A673 (cell line): ENCODE measurements around the gene AGBL4. TPM values are rescaled to one million over a fixed set of nuclear protein-coding genes. Genes with fewer than 3 reads are reported as not detected.

Experiments
- BruUV-seq: library from RNA; stranded (reverse); fragments of 400-500 nt; replicated peaks from 2 replicates; lab custom pipeline; 2021; lab: Mats Ljungman, UMichigan
- CTCF ChIA-PET: fragments of 300-600 bp; sonication (Branson Sonifier 250); formaldehyde crosslinking; loops from one replicate; lab custom pipeline; 2022; ENCODE audit warnings: antibody characterized with exemption; lab: Charles Lee
- POLR2A ChIA-PET: fragments of 300-600 bp; sonication (Branson Sonifier 250); formaldehyde crosslinking; loops from one replicate; lab custom pipeline; 2022; ENCODE audit warnings: antibody characterized with exemption; ENCODE audit not compliant: low non-redundant PET; lab: Charles Lee
- DNase-seq: peaks from one replicate; pipeline ENCODE4 v3.0.0-alpha.2; 2015; ENCODE audit warnings: low spot score
- H3K27ac ChIP-seq: fragments of 200-600 bp; sonication (generic); 2 replicates; pipeline ENCODE4 v1.5.1; 2016; ENCODE audit warnings: mixed run types, low read depth, mild to moderate bottlenecking, mixed read lengths, antibody characterized with exemption, low read length; ENCODE audit not compliant: poor library complexity, severe bottlenecking
- H3K27me3 ChIP-seq: fragments of 200-600 bp; sonication (generic); replicated peaks from 2 replicates; pipeline ENCODE4 v1.6.1; 2017; ENCODE audit warnings: mixed run types, low read depth, mild to moderate bottlenecking, mixed read lengths, antibody characterized with exemption, low read length; ENCODE audit not compliant: insufficient read depth, poor library complexity
- H3K36me3 ChIP-seq: fragments of 200-600 bp; sonication (generic); 2 replicates; pipeline ENCODE4 v1.6.1; 2016; ENCODE audit warnings: mixed run types, mild to moderate bottlenecking, mixed read lengths, antibody characterized with exemption, low read length; ENCODE audit not compliant: insufficient read depth, poor library complexity, severe bottlenecking
- H3K4me1 ChIP-seq: fragments of 200-600 bp; sonication (generic); 2 replicates; pipeline ENCODE4 v1.6.1; 2017; ENCODE audit warnings: mixed run types, mild to moderate bottlenecking, mixed read lengths, antibody characterized with exemption, low read length; ENCODE audit not compliant: insufficient read depth, poor library complexity, severe bottlenecking
- H3K4me3 ChIP-seq: fragments of 200-600 bp; sonication (generic); 2 replicates; pipeline ENCODE4 v1.5.1; 2016; ENCODE audit warnings: low read depth, mixed run types, mild to moderate bottlenecking, mixed read lengths, low read length; ENCODE audit not compliant: poor library complexity, severe bottlenecking
- H3K9me3 ChIP-seq: fragments of 200-600 bp; sonication (generic); 2 replicates; pipeline ENCODE4 v1.6.1; 2016; ENCODE audit warnings: mixed run types, low read depth, mild to moderate bottlenecking, mixed read lengths, antibody characterized with exemption, low read length; ENCODE audit not compliant: poor library complexity, severe bottlenecking
- CTCF ChIP-seq: fragments of 300-800, 200-600 bp; sonication (generic); conservative IDR thresholded peaks from 2 replicates; pipeline ENCODE4 v1.5.1; 2017; ENCODE audit warnings: low read depth, mild to moderate bottlenecking, antibody characterized with exemption, low read length, moderate library complexity, mixed read lengths
- EZH2 ChIP-seq: fragments of 200-600 bp; sonication (generic); IDR thresholded peaks from 2 replicates; pipeline ENCODE4 v1.6.1; 2017; ENCODE audit warnings: borderline replicate concordance, low read depth, mild to moderate bottlenecking, mixed read lengths, antibody characterized with exemption, low read length; ENCODE audit not compliant: poor library complexity, severe bottlenecking
- intact Hi-C: fragments of 100-400 bp; cut with micrococcal nuclease; formaldehyde crosslinking; loops from one replicate; pipeline ENCODE4 v1.10.0; 2022; ENCODE audit not compliant: unreplicated experiment
- total RNA-seq: library from RNA; stranded (reverse); gene quantifications from 2 replicates; pipeline ENCODE4 v1.2.3, GENCODE V29; 2021

AGBL4 gene
- total RNA-seq, 1 experiment from 2014 or later = 0.32 TPM

- no TSS peak for BruUV-seq
- POLR2A ChIA-PET = no interaction called here
- TF ChIP-seq CTCF (no peak), EZH2 (no peak)
- CTCF ChIA-PET = interaction anchor here (0.6 to 1.9 kb wide), 10 partner anchors 8 to 1605 kb away, joined by 3 to 27 read pairs (median 4); no protein-coding TSS in a partner anchor
- DNase-seq = no peak
- H3K4me1 ChIP-seq = no peaks in the 10 kb centered on the region
- H3K27ac ChIP-seq = no peak overlapping the region
- no peaks in the 10 kb centered on the region for H3K36me3 ChIP-seq
- H3K27me3 ChIP-seq = no peaks in the 10 kb centered on the region
- intact Hi-C loops = loop anchor here (1.0 to 10.0 kb wide), 5 partner anchors 125 to 1763 kb away; no protein-coding TSS in a partner anchor
- H3K9me3 ChIP-seq = no peaks in the 10 kb centered on the region
- no peak overlapping the region for H3K4me3 ChIP-seq
These were observed 1451.6 kb downstream of the AGBL4 start for GRCh38 chr1:48572134-48572533.

- BruUV-seq = no TSS peak
- ChIA-PET POLR2A (no interaction called here), CTCF (interaction anchor here (0.6 to 1.9 kb wide), 4 partner anchors 125 to 1606 kb away, joined by 3 to 27 read pairs (median 6); no protein-coding TSS in a partner anchor)
- H3K36me3 ChIP-seq = no peaks in the 10 kb centered on the region
- H3K9me3 ChIP-seq = no peaks in the 10 kb centered on the region
- no peak for DNase-seq
- intact Hi-C loops = loop anchor here (5.0 to 10.0 kb wide), 3 partner anchors 246 to 1763 kb away; no protein-coding TSS in a partner anchor
- H3K4me3 ChIP-seq = no peak overlapping the region
- no peaks in the 10 kb centered on the region for H3K27me3 ChIP-seq
- no peak overlapping the region for H3K27ac ChIP-seq
- no peaks in the 10 kb centered on the region for H3K4me1 ChIP-seq
- TF ChIP-seq EZH2 (no peak), CTCF (no peak)
These were observed 1452.3 kb downstream of the AGBL4 start for GRCh38 chr1:48571303-48571987.

- no peaks in the 10 kb centered on the region for H3K27me3 ChIP-seq
- no peak for DNase-seq
- H3K4me3 ChIP-seq = no peak overlapping the region
- BruUV-seq = no TSS peak
- TF ChIP-seq CTCF (no peak), EZH2 (no peak)
- H3K4me1 ChIP-seq = no peaks in the 10 kb centered on the region
- no peaks in the 10 kb centered on the region for H3K9me3 ChIP-seq
- no peak overlapping the region for H3K27ac ChIP-seq
- H3K36me3 ChIP-seq = no peaks in the 10 kb centered on the region
- ChIA-PET POLR2A (no interaction called here), CTCF (no interaction called here)
- intact Hi-C loops = loop anchor here (5.0 to 10.0 kb wide), 3 partner anchors 247 to 1764 kb away; no protein-coding TSS in a partner anchor
These were observed 1453.2 kb downstream of the AGBL4 start for GRCh38 chr1:48570568-48570967.
